ENCODE results near the gene CRTC2.

- TF ChIP-seq CTCF (conservative IDR thresholded peaks at IDR 0.05; ENCODE audit: low read length): no peak
- TF ChIP-seq EZH2phosphoT487 (IDR thresholded peaks at IDR 0.05; ENCODE audit: borderline replicate concordance): no peak
Measured at GRCh38 chr1:153956997-153957715, 1.3 kb downstream of the CRTC2 start.
